HepG2 (cell line): ENCODE results near the gene RGS19. TPM values are rescaled to one million over a fixed set of nuclear protein-coding genes. Genes with fewer than 3 reads are reported as not detected.

Experiments used
- ATAD3A ChIP-seq: sonication (generic); formaldehyde crosslinking; IDR thresholded peaks from 2 replicates; pipeline ENCODE4 v1.4.0; 2020; ENCODE audit warnings: missing genetic modification reagents
- ATF7 ChIP-seq, 2 experiments: fragments of 450-650 bp in 1 of 2; sonication (generic) in 1 of 2; formaldehyde crosslinking in 1 of 2; IDR thresholded peaks; 2 replicates each; pipeline versions ENCODE4 v1.4.0 to v1.6.1; 2016 to 2020; ENCODE audit warnings: antibody characterized with exemption in 1 of 2, mild to moderate bottlenecking in 1 of 2, missing genetic modification reagents in 1 of 2
- ETV6 ChIP-seq: sonication (generic); formaldehyde crosslinking; conservative IDR thresholded peaks from 2 replicates; pipeline ENCODE4 v1.4.0; 2020; ENCODE audit warnings: missing genetic modification reagents
- GATAD1 ChIP-seq: IDR thresholded peaks from 2 replicates; pipeline ENCODE4 v1.6.1; 2016; ENCODE audit warnings: missing genetic modification reagents, missing compliant biosample characterization
- IKZF4 ChIP-seq: sonication (generic); formaldehyde crosslinking; IDR thresholded peaks from 2 replicates; pipeline ENCODE4 v1.5.1; 2020; ENCODE audit warnings: borderline replicate concordance, mild to moderate bottlenecking, low read depth, missing genetic modification reagents; ENCODE audit errors: not compliant biosample characterization
- NR3C1 ChIP-seq: sonication (generic); formaldehyde crosslinking; IDR thresholded peaks from 2 replicates; pipeline ENCODE4 v1.4.0; 2020; ENCODE audit warnings: missing genetic modification reagents
- SMYD3 ChIP-seq: sonication (generic); formaldehyde crosslinking; IDR thresholded peaks from 2 replicates; pipeline ENCODE4 v1.8.1; 2023; ENCODE audit warnings: mild to moderate bottlenecking, missing genetic modification reagents
- SNRNP70 ChIP-seq: fragments of 200-400 bp; formaldehyde crosslinking; IDR thresholded peaks from 2 replicates; pipeline ENCODE4 v1.6.1; 2017; ENCODE audit warnings: mild to moderate bottlenecking, low read depth, low read length, moderate library complexity
- TAF1 ChIP-seq: sonication (generic); formaldehyde crosslinking; IDR thresholded peaks from 2 replicates; pipeline ENCODE4 v1.4.0; 2020; ENCODE audit warnings: missing genetic modification reagents
- ZNF205 ChIP-seq: IDR thresholded peaks from 2 replicates; pipeline ENCODE4 v1.6.1; 2018; ENCODE audit warnings: missing biosample characterization, missing genetic modification reagents
- ZNF331 ChIP-seq: sonication (generic); formaldehyde crosslinking; IDR thresholded peaks from 2 replicates; pipeline ENCODE4 v1.4.0; 2020; ENCODE audit warnings: missing genetic modification reagents
- ZNF713 ChIP-seq: sonication (generic); formaldehyde crosslinking; IDR thresholded peaks from 2 replicates; pipeline ENCODE4 v1.4.0; 2020; ENCODE audit warnings: mild to moderate bottlenecking, missing genetic modification reagents
- ZNF83 ChIP-seq: sonication (generic); formaldehyde crosslinking; IDR thresholded peaks from 2 replicates; pipeline ENCODE4 v1.4.0; 2020; ENCODE audit warnings: missing genetic modification reagents, mild to moderate bottlenecking, borderline replicate concordance
- polyA plus RNA-seq, 8 experiments: library from polyadenylated mRNA; depleted of rRNA in 3 of 8; stranded (reverse) in 7 of 8; unstranded in 1 of 8; fragments of >200 nt; fragmentation: Illumina TruSeq in 4 of 8; extraction: Trizol in 4 of 8; gene quantifications; 2 replicates each; pipeline versions ENCODE4 v1.2.1 to v1.2.3, GENCODE V29; 2011 to 2016; ENCODE audit warnings: low read depth in 4 of 8, missing spikeins in 1 of 8, mixed read lengths in 1 of 8; ENCODE audit not compliant: insufficient read depth in 1 of 8
- total RNA-seq, 5 experiments: library from RNA; depleted of rRNA; stranded (reverse); fragments of >200 nt; fragmentation: Illumina TruSeq; extraction: Trizol; gene quantifications; 2 replicates each; pipeline ENCODE4 v1.2.3, GENCODE V29; 2016; ENCODE audit warnings: low read depth in 1 of 5
- TF ChIP-seq, protein P1 (sequence below): sonication (generic); formaldehyde crosslinking; IDR thresholded peaks from 2 replicates; pipeline ENCODE4 v1.4.0; 2020; ENCODE audit warnings: missing genetic modification reagents, mild to moderate bottlenecking, borderline replicate concordance
- TF ChIP-seq, protein P2 (sequence below): sonication (generic); formaldehyde crosslinking; IDR thresholded peaks from 2 replicates; pipeline ENCODE4 v1.4.0; 2020; ENCODE audit warnings: mild to moderate bottlenecking, missing genetic modification reagents
- TF ChIP-seq, protein P3 (sequence below): sonication (generic); formaldehyde crosslinking; IDR thresholded peaks from 2 replicates; pipeline ENCODE4 v1.4.0; 2020; ENCODE audit warnings: mild to moderate bottlenecking, missing genetic modification reagents
- TF ChIP-seq, protein P4 (sequence below): sonication (generic); formaldehyde crosslinking; IDR thresholded peaks from 2 replicates; pipeline ENCODE4 v1.5.1; 2020; ENCODE audit warnings: missing genetic modification reagents, mild to moderate bottlenecking, borderline replicate concordance
- TF ChIP-seq, protein P5 (sequence below): sonication (generic); formaldehyde crosslinking; IDR thresholded peaks from 2 replicates; pipeline ENCODE4 v1.8.0; 2022; ENCODE audit warnings: mild to moderate bottlenecking, missing genetic modification reagents; ENCODE audit not compliant: insufficient replicate concordance

RGS19 gene
- total and polyA plus RNA-seq, 2 of the 13 experiments (the other 11 are each of a cell fraction or from before 2014, with no cell fraction given) = 10.7 to 11.9 TPM

DNA sequence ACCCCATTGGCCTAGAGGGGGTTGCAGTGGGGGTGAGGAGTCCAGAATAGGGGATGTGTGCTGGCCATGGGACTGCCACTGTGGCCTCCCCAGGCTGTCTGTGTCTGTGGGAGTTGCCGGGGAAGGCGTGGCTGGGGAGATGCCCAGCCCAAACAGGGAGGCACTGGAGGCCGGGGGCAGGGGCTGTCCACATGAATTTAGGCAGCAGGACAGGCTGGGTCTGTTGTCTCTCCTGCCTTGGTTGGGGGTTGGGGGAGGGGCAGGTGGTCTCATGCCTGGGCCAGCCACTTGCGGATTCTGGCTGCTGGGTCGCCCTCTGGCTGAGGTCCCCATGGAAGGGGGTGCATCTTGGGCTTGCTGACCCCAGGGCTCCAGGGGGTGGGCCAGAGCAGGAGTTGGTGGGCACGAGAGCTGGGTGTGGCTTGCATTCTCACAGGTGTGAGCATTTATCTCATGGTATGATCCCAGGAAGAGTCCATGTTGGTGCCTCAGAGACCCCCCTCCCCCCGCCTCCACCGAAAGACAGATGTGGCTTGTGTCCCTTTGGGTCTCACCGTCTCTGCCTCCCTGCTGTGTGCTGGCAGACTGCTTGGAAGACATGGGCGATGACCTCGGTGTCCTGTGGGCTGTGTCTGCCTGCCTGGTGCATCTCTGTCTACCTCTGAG, 33.8 kb downstream of the RGS19 start (continued):
- no peak for TF ChIP-seq ZNF83
- TF ChIP-seq NR3C1 (CRISPR knock-in tag) = no peak
- TF ChIP-seq, protein P1, sequence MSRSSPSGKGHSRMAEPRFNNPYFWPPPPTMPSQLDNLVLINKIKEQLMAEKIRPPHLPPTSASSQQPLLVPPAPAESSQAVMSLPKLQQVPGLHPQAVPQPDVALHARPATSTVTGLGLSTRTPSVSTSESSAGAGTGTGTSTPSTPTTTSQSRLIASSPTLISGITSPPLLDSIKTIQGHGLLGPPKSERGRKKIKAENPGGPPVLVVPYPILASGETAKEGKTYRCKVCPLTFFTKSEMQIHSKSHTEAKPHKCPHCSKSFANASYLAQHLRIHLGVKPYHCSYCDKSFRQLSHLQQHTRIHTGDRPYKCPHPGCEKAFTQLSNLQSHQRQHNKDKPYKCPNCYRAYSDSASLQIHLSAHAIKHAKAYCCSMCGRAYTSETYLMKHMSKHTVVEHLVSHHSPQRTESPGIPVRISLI (CRISPR knock-in tag) = no peak
- TF ChIP-seq TAF1 (CRISPR knock-in tag) = no peak
- TF ChIP-seq, protein P2, sequence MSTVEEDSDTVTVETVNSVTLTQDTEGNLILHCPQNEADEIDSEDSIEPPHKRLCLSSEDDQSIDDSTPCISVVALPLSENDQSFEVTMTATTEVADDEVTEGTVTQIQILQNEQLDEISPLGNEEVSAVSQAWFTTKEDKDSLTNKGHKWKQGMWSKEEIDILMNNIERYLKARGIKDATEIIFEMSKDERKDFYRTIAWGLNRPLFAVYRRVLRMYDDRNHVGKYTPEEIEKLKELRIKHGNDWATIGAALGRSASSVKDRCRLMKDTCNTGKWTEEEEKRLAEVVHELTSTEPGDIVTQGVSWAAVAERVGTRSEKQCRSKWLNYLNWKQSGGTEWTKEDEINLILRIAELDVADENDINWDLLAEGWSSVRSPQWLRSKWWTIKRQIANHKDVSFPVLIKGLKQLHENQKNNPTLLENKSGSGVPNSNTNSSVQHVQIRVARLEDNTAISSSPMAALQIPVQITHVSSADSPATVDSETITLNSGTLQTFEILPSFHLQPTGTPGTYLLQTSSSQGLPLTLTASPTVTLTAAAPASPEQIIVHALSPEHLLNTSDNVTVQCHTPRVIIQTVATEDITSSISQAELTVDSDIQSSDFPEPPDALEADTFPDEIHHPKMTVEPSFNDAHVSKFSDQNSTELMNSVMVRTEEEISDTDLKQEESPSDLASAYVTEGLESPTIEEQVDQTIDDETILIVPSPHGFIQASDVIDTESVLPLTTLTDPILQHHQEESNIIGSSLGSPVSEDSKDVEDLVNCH (CRISPR knock-in tag) = no peak
- no peak for TF ChIP-seq ZNF713 (CRISPR knock-in tag)
- no peak for TF ChIP-seq SMYD3 (CRISPR knock-in tag)
- no peak for TF ChIP-seq ATAD3A (CRISPR knock-in tag)
- TF ChIP-seq IKZF4 (CRISPR knock-in tag) = no peak
- no peak for TF ChIP-seq ETV6 (CRISPR knock-in tag)
- TF ChIP-seq, protein P3, sequence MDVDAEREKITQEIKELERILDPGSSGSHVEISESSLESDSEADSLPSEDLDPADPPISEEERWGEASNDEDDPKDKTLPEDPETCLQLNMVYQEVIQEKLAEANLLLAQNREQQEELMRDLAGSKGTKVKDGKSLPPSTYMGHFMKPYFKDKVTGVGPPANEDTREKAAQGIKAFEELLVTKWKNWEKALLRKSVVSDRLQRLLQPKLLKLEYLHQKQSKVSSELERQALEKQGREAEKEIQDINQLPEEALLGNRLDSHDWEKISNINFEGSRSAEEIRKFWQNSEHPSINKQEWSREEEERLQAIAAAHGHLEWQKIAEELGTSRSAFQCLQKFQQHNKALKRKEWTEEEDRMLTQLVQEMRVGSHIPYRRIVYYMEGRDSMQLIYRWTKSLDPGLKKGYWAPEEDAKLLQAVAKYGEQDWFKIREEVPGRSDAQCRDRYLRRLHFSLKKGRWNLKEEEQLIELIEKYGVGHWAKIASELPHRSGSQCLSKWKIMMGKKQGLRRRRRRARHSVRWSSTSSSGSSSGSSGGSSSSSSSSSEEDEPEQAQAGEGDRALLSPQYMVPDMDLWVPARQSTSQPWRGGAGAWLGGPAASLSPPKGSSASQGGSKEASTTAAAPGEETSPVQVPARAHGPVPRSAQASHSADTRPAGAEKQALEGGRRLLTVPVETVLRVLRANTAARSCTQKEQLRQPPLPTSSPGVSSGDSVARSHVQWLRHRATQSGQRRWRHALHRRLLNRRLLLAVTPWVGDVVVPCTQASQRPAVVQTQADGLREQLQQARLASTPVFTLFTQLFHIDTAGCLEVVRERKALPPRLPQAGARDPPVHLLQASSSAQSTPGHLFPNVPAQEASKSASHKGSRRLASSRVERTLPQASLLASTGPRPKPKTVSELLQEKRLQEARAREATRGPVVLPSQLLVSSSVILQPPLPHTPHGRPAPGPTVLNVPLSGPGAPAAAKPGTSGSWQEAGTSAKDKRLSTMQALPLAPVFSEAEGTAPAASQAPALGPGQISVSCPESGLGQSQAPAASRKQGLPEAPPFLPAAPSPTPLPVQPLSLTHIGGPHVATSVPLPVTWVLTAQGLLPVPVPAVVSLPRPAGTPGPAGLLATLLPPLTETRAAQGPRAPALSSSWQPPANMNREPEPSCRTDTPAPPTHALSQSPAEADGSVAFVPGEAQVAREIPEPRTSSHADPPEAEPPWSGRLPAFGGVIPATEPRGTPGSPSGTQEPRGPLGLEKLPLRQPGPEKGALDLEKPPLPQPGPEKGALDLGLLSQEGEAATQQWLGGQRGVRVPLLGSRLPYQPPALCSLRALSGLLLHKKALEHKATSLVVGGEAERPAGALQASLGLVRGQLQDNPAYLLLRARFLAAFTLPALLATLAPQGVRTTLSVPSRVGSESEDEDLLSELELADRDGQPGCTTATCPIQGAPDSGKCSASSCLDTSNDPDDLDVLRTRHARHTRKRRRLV (CRISPR knock-in tag) = no peak
- TF ChIP-seq, protein P4, sequence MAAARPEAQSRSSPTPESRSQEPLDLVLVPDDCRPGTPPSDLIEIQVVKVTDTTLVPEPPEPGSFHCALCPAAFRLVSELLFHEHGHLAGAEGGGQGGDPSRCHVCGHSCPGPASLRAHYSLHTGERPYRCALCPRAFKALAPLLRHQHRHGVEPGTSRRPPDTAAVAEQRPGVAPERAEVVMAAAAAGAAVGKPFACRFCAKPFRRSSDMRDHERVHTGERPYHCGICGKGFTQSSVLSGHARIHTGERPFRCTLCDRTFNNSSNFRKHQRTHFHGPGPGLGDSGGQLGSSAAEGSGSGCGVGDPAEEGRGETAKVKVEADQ (CRISPR knock-in tag) = 0 out of 2 replicates have a peak, but pooled peaks have one; percentile 64
- no peak for TF ChIP-seq ATF7 (IDR thresholded peaks at IDR 0.05)
- TF ChIP-seq ATF7 (CRISPR knock-in tag; IDR thresholded peaks at IDR 0.05) = 0 out of 2 replicates have a peak, but pooled peaks have one; percentile 41
- TF ChIP-seq GATAD1 (CRISPR knock-in tag) = no peak
- TF ChIP-seq ZNF331 (CRISPR knock-in tag) = no peak
- TF ChIP-seq ZNF205 = no peak
- TF ChIP-seq, protein P5, sequence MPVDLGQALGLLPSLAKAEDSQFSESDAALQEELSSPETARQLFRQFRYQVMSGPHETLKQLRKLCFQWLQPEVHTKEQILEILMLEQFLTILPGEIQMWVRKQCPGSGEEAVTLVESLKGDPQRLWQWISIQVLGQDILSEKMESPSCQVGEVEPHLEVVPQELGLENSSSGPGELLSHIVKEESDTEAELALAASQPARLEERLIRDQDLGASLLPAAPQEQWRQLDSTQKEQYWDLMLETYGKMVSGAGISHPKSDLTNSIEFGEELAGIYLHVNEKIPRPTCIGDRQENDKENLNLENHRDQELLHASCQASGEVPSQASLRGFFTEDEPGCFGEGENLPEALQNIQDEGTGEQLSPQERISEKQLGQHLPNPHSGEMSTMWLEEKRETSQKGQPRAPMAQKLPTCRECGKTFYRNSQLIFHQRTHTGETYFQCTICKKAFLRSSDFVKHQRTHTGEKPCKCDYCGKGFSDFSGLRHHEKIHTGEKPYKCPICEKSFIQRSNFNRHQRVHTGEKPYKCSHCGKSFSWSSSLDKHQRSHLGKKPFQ = no peak
- no peak for TF ChIP-seq SNRNP70
